Kidney (tissue), 14 donors: ENCODE measurements around the gene CCK. TPM values are rescaled to one million over a fixed set of nuclear protein-coding genes. Genes with fewer than 3 reads are reported as not detected.

Experiments
- DNase-seq, 5 donors: peaks; one replicate each; pipeline ENCODE4 v3.0.0-alpha.2; 2013 to 2020
- FAIRE-seq: peaks from 2 replicates; lab custom pipeline; 2012; peaks lifted over from hg19 to GRCh38; lab: Jason Lieb, UNC
- H3K27ac ChIP-seq, 2 donors: one replicate each; pipeline ENCODE4 v1.7.0; 2013; ENCODE audit warnings: low read depth in 2 of 2, low read length in 2 of 2, inconsistent platforms in 1 of 2
- H3K27me3 ChIP-seq: one replicate; pipeline ENCODE4 v1.7.1; 2013; ENCODE audit warnings: low read length, inconsistent platforms; ENCODE audit not compliant: control insufficient read depth, insufficient read depth
- H3K36me3 ChIP-seq, 3 donors: one replicate each; pipeline versions ENCODE4 v1.7.0 to v1.7.1; 2013; ENCODE audit warnings: low read length in 3 of 3, control low read depth in 1 of 3, inconsistent platforms in 1 of 3; ENCODE audit not compliant: insufficient read depth in 3 of 3, control insufficient read depth in 2 of 3
- H3K4me1 ChIP-seq, 3 donors: one replicate each; pipeline versions ENCODE4 v1.7.0 to v1.7.1; 2013; ENCODE audit warnings: low read length in 3 of 3, inconsistent platforms in 1 of 3, low read depth in 1 of 3; ENCODE audit not compliant: control insufficient read depth in 2 of 3, insufficient read depth in 2 of 3
- H3K4me3 ChIP-seq, 3 donors: one replicate each; pipeline versions ENCODE4 v1.7.0 to v1.8.1; 2013; ENCODE audit warnings: low read length in 3 of 3, control low read depth in 1 of 3, inconsistent platforms in 1 of 3
- H3K9ac ChIP-seq, 3 donors: one replicate each; pipeline versions ENCODE4 v1.7.0 to v1.7.1; 2013; ENCODE audit warnings: low read length in 3 of 3, control low read depth in 1 of 3, inconsistent platforms in 1 of 3
- H3K9me3 ChIP-seq, 3 donors: one replicate each; pipeline versions ENCODE4 v1.7.0 to v1.7.1; 2013; ENCODE audit warnings: low read length in 3 of 3, control low read depth in 1 of 3, inconsistent platforms in 1 of 3; ENCODE audit not compliant: control insufficient read depth in 2 of 3, insufficient read depth in 1 of 3
- CTCF ChIP-seq: IDR thresholded peaks from 3 replicates; pipeline ENCODE4 v1.5.1; 2012; ENCODE audit warnings: mild to moderate bottlenecking, moderate library complexity, borderline replicate concordance; ENCODE audit not compliant: insufficient read depth; ENCODE audit errors: extremely low read depth
- intact Hi-C: fragments of 100-400 bp; cut with DNase I; formaldehyde crosslinking; loops from one replicate; pipeline ENCODE4 v1.11.1; 2022
- polyA plus RNA-seq: library from polyadenylated mRNA; stranded (reverse); fragments of 350-450 nt; fragmentation: Illumina TruSeq; extraction: RNeasy Lipid Tissue Mini Kit (QIAGEN cat#74804); gene quantifications from one replicate; pipeline ENCODE4 v1.2.3, GENCODE V29; 2014; ENCODE audit warnings: low read depth, low replicate concordance; ENCODE audit not compliant: insufficient read depth
- total RNA-seq: library from RNA; stranded (reverse); fragmentation: NEBNext Ultra II Directional; extraction: Animal tissue kit (Norgen Biotek cat#: 25700); gene quantifications from one replicate; pipeline ENCODE4 v1.2.1, GENCODE V29; 2021
- donor health status: control.
- donor health status: control.
- donor health status: control.
- donor health status: control.
- donor health status: control.
- donor health status: DM: yes; HTN: yes; CAD: no.
- donor health status: Normal renal cell carcinoma (clear cell type).

Gene CCK
- total and polyA plus RNA-seq, 2 donors from 2014 or later: not detected

- peak; percentile 70 to 83 (median 77) for DNase-seq
- TF ChIP-seq CTCF: no peak
Measured at GRCh38 chr3:42264399-42265058, 1.5 kb downstream of the CCK start.

DNA sequence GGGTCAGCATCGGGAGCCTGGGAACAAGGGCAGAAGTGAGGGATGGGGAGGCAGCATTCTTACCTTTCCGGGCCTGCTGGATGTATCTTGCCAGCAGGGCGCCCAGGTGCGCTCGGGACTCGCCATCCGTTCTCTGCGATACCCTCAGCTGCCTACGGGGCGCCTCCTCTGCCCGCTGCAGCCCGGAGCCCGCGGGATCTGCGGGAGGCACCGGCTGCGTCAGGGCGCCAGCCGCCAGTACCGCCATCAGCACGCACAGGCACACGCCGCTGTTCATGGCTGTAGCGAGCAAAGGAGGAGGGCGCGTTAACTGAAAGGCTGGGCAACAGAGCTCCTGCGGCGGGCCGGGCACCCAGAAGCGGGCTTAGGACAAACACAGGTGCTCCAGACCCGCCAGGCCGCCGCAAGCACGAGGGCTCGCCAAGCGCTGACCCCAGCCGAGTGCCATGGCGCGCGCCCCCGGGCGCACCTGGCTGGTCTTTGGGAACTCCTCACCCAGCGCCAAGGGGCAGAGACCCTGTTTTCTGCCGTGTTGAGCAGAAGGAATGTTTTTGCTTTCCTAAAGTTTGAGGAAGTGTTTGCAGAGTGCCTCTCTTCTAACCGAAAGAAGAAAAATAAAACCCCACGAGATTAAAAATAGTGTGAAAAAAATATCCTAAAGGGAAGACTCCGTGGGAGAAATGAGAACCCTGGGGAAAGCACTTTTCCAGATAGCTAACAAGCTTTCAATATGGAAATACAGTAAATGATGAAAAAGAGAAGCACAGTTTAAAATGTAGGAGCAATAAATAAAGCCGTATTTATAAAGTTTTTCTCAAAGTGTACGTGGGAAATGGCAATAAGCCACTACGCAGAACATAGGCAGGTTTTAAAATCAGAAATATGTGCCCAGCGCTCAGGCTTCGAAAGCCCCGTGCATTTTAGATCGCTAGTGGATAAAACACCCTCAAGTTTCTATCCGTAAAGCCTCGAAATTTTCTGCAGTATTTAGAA, 2.3 kb downstream of the CCK start:
- peak in 3 of 5 donors; percentile 16 to 33 (median 29) for DNase-seq
- no peak for FAIRE-seq
- H3K27me3 ChIP-seq: peaks cover 33% of the 10 kb centered on the region

More at GRCh38 chr3:42264399-42265058, 1.5 kb downstream of the CCK start:
- peaks cover 0 to 3% (median 0%) of the 10 kb centered on the region in 3 donors for H3K4me1 ChIP-seq
- no peak for FAIRE-seq
- no peaks in the 10 kb centered on the region for H3K9me3 ChIP-seq
- H3K27ac ChIP-seq: no peak overlapping the region
- intact Hi-C loops: no loop called here
- no peaks in the 10 kb centered on the region for H3K36me3 ChIP-seq
- H3K27me3 ChIP-seq: peaks cover 33% of the 10 kb centered on the region
- H3K9ac ChIP-seq: no peak overlapping the region
- no peak overlapping the region for H3K4me3 ChIP-seq

DNA sequence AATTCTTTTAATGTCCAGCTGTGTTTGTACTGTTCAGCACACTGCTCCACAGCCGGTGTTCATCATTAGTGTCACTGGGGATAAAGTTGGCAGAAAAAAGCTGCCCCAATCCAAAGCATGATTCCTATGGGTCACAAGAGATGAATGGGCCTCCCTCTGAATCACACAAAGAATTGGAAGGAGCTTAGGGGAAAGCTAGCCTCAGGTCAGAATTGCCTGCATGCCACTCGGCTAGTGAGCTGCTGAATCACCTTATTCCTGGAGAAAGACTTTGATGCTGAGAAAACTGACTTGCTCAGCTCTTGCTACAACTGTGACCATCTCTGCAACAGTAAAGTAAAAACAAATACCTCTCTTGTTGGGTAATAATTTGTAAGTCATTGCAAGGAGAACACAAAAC, 3.5 kb downstream of the CCK start:
- intact Hi-C loops: no loop called here
- no peak overlapping the region for H3K4me3 ChIP-seq
- no peak for TF ChIP-seq CTCF
- DNase-seq (no peak), FAIRE-seq (no peak)
- H3K36me3 ChIP-seq: no peaks in the 10 kb centered on the region
- no peaks in the 10 kb centered on the region for H3K9me3 ChIP-seq
- peaks cover 0 to 3% (median 0%) of the 10 kb centered on the region in 3 donors for H3K4me1 ChIP-seq
- H3K27me3 ChIP-seq: peaks cover 33% of the 10 kb centered on the region
- H3K27ac ChIP-seq: no peak overlapping the region
- H3K9ac ChIP-seq: no peak overlapping the region

More for the DNA sequence above, 2.3 kb downstream of the CCK start:
- Histone ChIP-seq H3K36me3 (no peaks in the 10 kb centered on the region), H3K4me1 (peaks cover 0 to 3% (median 0%) of the 10 kb centered on the region in 3 donors), H3K27ac (no peak overlapping the region), H3K9me3 (no peaks in the 10 kb centered on the region), H3K4me3 (no peak overlapping the region), H3K9ac (no peak overlapping the region)
- intact Hi-C loops: no loop called here
- TF ChIP-seq CTCF: no peak
